ENCODE measurements around the gene C2orf68. TPM values are rescaled to one million over a fixed set of nuclear protein-coding genes. Genes with fewer than 3 reads are reported as not detected.

The C2orf68 gene
- total RNA-seq, 1 experiment from 2014 or later, result 23.7 TPM

GRCh38 chr2:85647823-85648526, 36.1 kb upstream of the C2orf68 start:
- TF ChIP-seq REST (IDR thresholded peaks at IDR 0.05; ENCODE audit: insufficient read depth in 1 of 2, low read depth in 2 of 2, low read length in 1 of 2) (no peak), TCF7L2 (IDR thresholded peaks at IDR 0.05; ENCODE audit: low read depth, low read length) (no peak)
- intact Hi-C loops (cut with micrococcal nuclease; ENCODE audit: unreplicated experiment) (no loop called here), in situ Hi-C loops (cut with HindIII; ENCODE audit: low pct_unique_long_range_greater_than_20kb, low sequenced_read_pairs) (no loop called here)

GRCh38 chr2:85646166-85646565, 34.3 kb upstream of the C2orf68 start:
- Histone ChIP-seq H3K36me3 (ENCODE audit: control insufficient read depth, insufficient read depth, low read length) (peaks cover 48% of the 10 kb centered on the region), H3K27ac (ENCODE audit: low read length) (no peak overlapping the region), H3K4me1 (ENCODE audit: control insufficient read depth, insufficient read depth, low read length) (no peaks in the 10 kb centered on the region), H3K9me3 (ENCODE audit: control insufficient read depth, insufficient read depth, low read depth, low read length) (no peaks in the 10 kb centered on the region), H3K27me3 (ENCODE audit: control insufficient read depth, insufficient read depth, low read length) (no peaks in the 10 kb centered on the region), H3K4me3 (ENCODE audit: low read depth in 2 of 2, low read length in 2 of 2) (no peak overlapping the region)
- TF ChIP-seq TCF7L2 (IDR thresholded peaks at IDR 0.05; ENCODE audit: low read depth, low read length) (no peak), CTCF (IDR thresholded peaks at IDR 0.05) (no peak), SIN3A (IDR thresholded peaks at IDR 0.05; ENCODE audit: borderline replicate concordance, insufficient read depth, low read depth, low read length) (no peak), POLR2AphosphoS5 (IDR thresholded peaks at IDR 0.05; ENCODE audit: low read depth, low read length) (no peak), REST (IDR thresholded peaks at IDR 0.05; ENCODE audit: insufficient read depth in 1 of 2, low read depth in 2 of 2, low read length in 1 of 2) (no peak)
- TSS peak; percentile 33 for BruUV-seq (replicated peaks)
- POLR2A ChIA-PET, result no interaction called here
- intact Hi-C loops (cut with micrococcal nuclease; ENCODE audit: unreplicated experiment) (no loop called here), in situ Hi-C loops (cut with HindIII; ENCODE audit: low pct_unique_long_range_greater_than_20kb, low sequenced_read_pairs) (no loop called here)
- DNase-seq (ENCODE audit: low read depth, low spot score) (no peak), ATAC-seq (no peak)
- CTCF ChIA-PET, result interaction anchor here (0.6 kb wide), 1 partner anchor 225 kb away, joined by 3 read pairs; no protein-coding TSS in a partner anchor

More at GRCh38 chr2:85647823-85648526, 36.1 kb upstream of the C2orf68 start:
- POLR2A ChIA-PET, result no interaction called here
- CTCF ChIA-PET, result interaction anchor here (0.6 kb wide), 2 partner anchors 9 to 35 kb away, joined by 3 read pairs; no protein-coding TSS in a partner anchor
- BruUV-seq (replicated peaks), result no TSS peak
- Histone ChIP-seq H3K36me3 (ENCODE audit: control insufficient read depth, insufficient read depth, low read length) (peaks cover 37% of the 10 kb centered on the region), H3K4me3 (ENCODE audit: low read depth in 2 of 2, low read length in 2 of 2) (no peak overlapping the region), H3K27ac (ENCODE audit: low read length) (no peak overlapping the region), H3K4me1 (ENCODE audit: control insufficient read depth, insufficient read depth, low read length) (no peaks in the 10 kb centered on the region), H3K9me3 (ENCODE audit: control insufficient read depth, insufficient read depth, low read depth, low read length) (no peaks in the 10 kb centered on the region), H3K27me3 (ENCODE audit: control insufficient read depth, insufficient read depth, low read length) (no peaks in the 10 kb centered on the region)
- ATAC-seq (no peak), DNase-seq (ENCODE audit: low read depth, low spot score) (no peak)

Data from Panc1 (cell line).